Hepatocyte (in vitro differentiated cells): ENCODE data around the gene ATP9A. TPM values are rescaled to one million over a fixed set of nuclear protein-coding genes. Genes with fewer than 3 reads are reported as not detected.

Experiments
- DNase-seq: peaks from one replicate; pipeline ENCODE4 v3.0.0-alpha.2; 2016; ENCODE audit warnings: low spot score
- H2AFZ ChIP-seq: fragments of 200-600 bp; sonication (generic); 2 replicates; pipeline ENCODE4 v1.6.0; 2016; ENCODE audit warnings: antibody characterized with exemption, mild to moderate bottlenecking
- H3K27ac ChIP-seq: fragments of 200-600 bp; sonication (generic); 2 replicates; pipeline ENCODE4 v1.5.1; 2016; ENCODE audit warnings: mild to moderate bottlenecking
- H3K27me3 ChIP-seq: fragments of 200-600 bp; sonication (generic); 2 replicates; pipeline ENCODE4 v1.6.1; 2016
- H3K36me3 ChIP-seq: fragments of 200-600 bp; sonication (generic); replicated peaks from 2 replicates; pipeline ENCODE4 v1.5.1; 2016; ENCODE audit warnings: low read depth; ENCODE audit not compliant: insufficient read depth
- H3K4me1 ChIP-seq: fragments of 200-600 bp; sonication (generic); 2 replicates; pipeline ENCODE4 v1.5.1; 2016; ENCODE audit warnings: mild to moderate bottlenecking, moderate library complexity; ENCODE audit not compliant: insufficient read depth
- H3K4me2 ChIP-seq: fragments of 200-600 bp; sonication (generic); 2 replicates; pipeline ENCODE4 v1.6.0; 2016
- H3K4me3 ChIP-seq: fragments of 200-600 bp; sonication (generic); 2 replicates; pipeline ENCODE4 v1.5.1; 2016; ENCODE audit warnings: mild to moderate bottlenecking
- H3K79me2 ChIP-seq: fragments of 200-600 bp; sonication (generic); 2 replicates; pipeline ENCODE4 v1.6.0; 2017; ENCODE audit warnings: mild to moderate bottlenecking
- H3K9me2 ChIP-seq: fragments of 200-600 bp; sonication (generic); replicated peaks from 2 replicates; pipeline ENCODE4 v1.6.0; 2017; ENCODE audit warnings: mild to moderate bottlenecking; ENCODE audit not compliant: insufficient read depth
- H3K9me3 ChIP-seq: fragments of 200-600 bp; sonication (generic); 2 replicates; pipeline ENCODE4 v1.5.1; 2016; ENCODE audit warnings: low read depth, mild to moderate bottlenecking
- H4K20me1 ChIP-seq: fragments of 200-600 bp; sonication (generic); 2 replicates; pipeline ENCODE4 v1.6.0; 2016; ENCODE audit warnings: mild to moderate bottlenecking; ENCODE audit not compliant: insufficient read depth, poor library complexity, severe bottlenecking
- CTCF ChIP-seq: fragments of 200-600 bp; sonication (generic); IDR thresholded peaks from 2 replicates; pipeline ENCODE4 v1.5.1; 2016; ENCODE audit warnings: antibody characterized with exemption, mild to moderate bottlenecking; ENCODE audit not compliant: poor library complexity
- EZH2 ChIP-seq: fragments of 200-600 bp; sonication (generic); IDR thresholded peaks from 2 replicates; pipeline ENCODE4 v1.6.1; 2016; ENCODE audit warnings: antibody characterized with exemption, mild to moderate bottlenecking, borderline replicate concordance
- EZH2phosphoT487 ChIP-seq: fragments of 200-600 bp; sonication (generic); IDR thresholded peaks from one replicate; pipeline ENCODE4 v1.6.1; 2018; ENCODE audit warnings: antibody characterized with exemption, mild to moderate bottlenecking, low read depth, moderate library complexity; ENCODE audit not compliant: unreplicated experiment, severe bottlenecking
- WGBS: methylation state at CpG from one replicate; pipeline ENCODE4 v1.1.6; 2016; ENCODE audit warnings: low lambda C conversion rate; ENCODE audit errors: missing lambda C conversion rate; 5-methylcytosine and 5-hydroxymethylcytosine counted together
- polyA plus RNA-seq: library from polyadenylated mRNA; unstranded; fragments of >200 nt; fragmentation: Nextera tagmentation; extraction: Ambion mirVana; gene quantifications from 2 replicates; pipeline ENCODE4 v1.2.1, GENCODE V29; 2016
- total RNA-seq: library from RNA; depleted of rRNA; stranded (reverse); fragments of >200 nt; gene quantifications from 2 replicates; pipeline ENCODE4 v1.2.3, GENCODE V29; 2014

Gene ATP9A
- total and polyA plus RNA-seq, 2 experiments from 2014 or later: 12.1 to 28.1 TPM

- no peak overlapping the region for H3K4me3 ChIP-seq
- H3K27me3 ChIP-seq: no peaks in the 10 kb centered on the region
- H3K4me2 ChIP-seq: no peak overlapping the region
- no peak overlapping the region for H3K27ac ChIP-seq
- H3K4me1 ChIP-seq: peaks cover 4% of the 10 kb centered on the region
- H3K9me2 ChIP-seq: no peaks in the 10 kb centered on the region
- H3K79me2 ChIP-seq: no peaks in the 10 kb centered on the region
- H2AFZ ChIP-seq: no peak overlapping the region
- no peaks in the 10 kb centered on the region for H4K20me1 ChIP-seq
- H3K9me3 ChIP-seq: no peaks in the 10 kb centered on the region
- no peak for DNase-seq
- H3K36me3 ChIP-seq: no peaks in the 10 kb centered on the region
- WGBS: 92% methylated on average over 8 of the region's 8 CpGs
- TF ChIP-seq CTCF (no peak), EZH2phosphoT487 (no peak), EZH2 (no peak)
Measured at GRCh38 chr20:51636123-51636522, 132.1 kb downstream of the ATP9A start.

- H4K20me1 ChIP-seq: no peaks in the 10 kb centered on the region
- peaks cover 9% of the 10 kb centered on the region for H3K4me1 ChIP-seq
- H3K4me3 ChIP-seq: no peak overlapping the region
- H3K79me2 ChIP-seq: no peaks in the 10 kb centered on the region
- H3K9me2 ChIP-seq: no peaks in the 10 kb centered on the region
- H3K36me3 ChIP-seq: no peaks in the 10 kb centered on the region
- no peaks in the 10 kb centered on the region for H3K9me3 ChIP-seq
- 98% methylated on average over 2 of the region's 2 CpGs for WGBS
- TF ChIP-seq CTCF: no peak
- TF ChIP-seq EZH2: no peak
- TF ChIP-seq EZH2phosphoT487: no peak
- no peaks in the 10 kb centered on the region for H3K27me3 ChIP-seq
- no peak overlapping the region for H2AFZ ChIP-seq
- no peak for DNase-seq
- H3K4me2 ChIP-seq: no peak overlapping the region
- H3K27ac ChIP-seq: no peak overlapping the region
Measured at GRCh38 chr20:51635680-51636079, 132.5 kb downstream of the ATP9A start.

GRCh38 chr20:51634877-51635276 is 133.3 kb downstream of the ATP9A start:
- peaks cover 9% of the 10 kb centered on the region for H3K4me1 ChIP-seq
- H3K36me3 ChIP-seq: no peaks in the 10 kb centered on the region
- no peak overlapping the region for H2AFZ ChIP-seq
- no peak for TF ChIP-seq EZH2phosphoT487
- no peak for TF ChIP-seq CTCF
- no peak for TF ChIP-seq EZH2
- no peaks in the 10 kb centered on the region for H4K20me1 ChIP-seq
- no peak for DNase-seq
- no peaks in the 10 kb centered on the region for H3K9me2 ChIP-seq
- 85% methylated on average over 5 of the region's 5 CpGs for WGBS
- no peaks in the 10 kb centered on the region for H3K79me2 ChIP-seq
- H3K4me3 ChIP-seq: no peak overlapping the region
- no peaks in the 10 kb centered on the region for H3K27me3 ChIP-seq
- no peak overlapping the region for H3K27ac ChIP-seq
- no peaks in the 10 kb centered on the region for H3K9me3 ChIP-seq
- H3K4me2 ChIP-seq: no peak overlapping the region

- Histone ChIP-seq H3K9me2 (no peaks in the 10 kb centered on the region), H3K79me2 (no peaks in the 10 kb centered on the region), H3K36me3 (no peaks in the 10 kb centered on the region), H2AFZ (no peak overlapping the region), H3K4me2 (no peak overlapping the region), H4K20me1 (no peaks in the 10 kb centered on the region), H3K27me3 (no peaks in the 10 kb centered on the region), H3K4me1 (peaks cover 9% of the 10 kb centered on the region), H3K27ac (no peak overlapping the region), H3K4me3 (no peak overlapping the region), H3K9me3 (no peaks in the 10 kb centered on the region)
- TF ChIP-seq EZH2phosphoT487: no peak
- TF ChIP-seq EZH2: no peak
- TF ChIP-seq CTCF: no peak
- DNase-seq: no peak
- 94% methylated on average over 9 of the region's 9 CpGs for WGBS
Measured at GRCh38 chr20:51634257-51634656, 133.9 kb downstream of the ATP9A start.
